Loucy (cell line): ENCODE measurements around the gene EFNA5.

Source experiments
- CTCF ChIP-seq: fragments of 200-600 bp; sonication (generic); conservative IDR thresholded peaks from 2 replicates; pipeline ENCODE4 v1.5.1; 2014; ENCODE audit warnings: mild to moderate bottlenecking, antibody characterized with exemption, low read length
- EZH2phosphoT487 ChIP-seq: fragments of 200-600 bp; IDR thresholded peaks from 2 replicates; pipeline ENCODE4 v1.6.1; 2018; ENCODE audit warnings: antibody characterized with exemption, mild to moderate bottlenecking, moderate library complexity, borderline replicate concordance

DNA sequence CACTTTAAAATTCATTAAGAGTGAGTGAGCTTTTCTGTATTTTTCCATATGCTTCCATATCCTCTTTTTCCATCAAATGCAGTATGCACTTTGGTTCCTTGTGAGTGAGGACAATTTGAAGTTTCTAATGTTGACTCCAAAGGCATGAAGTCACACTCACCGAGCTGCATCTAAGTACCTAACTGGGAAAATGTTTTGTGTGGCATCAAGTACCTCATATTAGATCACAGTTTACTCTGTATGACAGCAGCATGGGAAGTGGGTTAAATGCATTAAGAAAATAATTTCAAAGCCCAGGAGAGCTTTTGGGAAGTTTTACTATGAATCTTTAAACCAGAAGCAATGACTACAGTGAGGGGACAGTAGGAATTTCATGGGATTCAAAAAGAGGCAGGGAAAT is 207.0 kb downstream of the EFNA5 start:
- TF ChIP-seq CTCF (no peak), EZH2phosphoT487 (no peak)
